GM18909 (cell line): ENCODE measurements around the gene C1orf35.

Experiments
- ATAC-seq: cut with Tn5 transposase; IDR thresholded peaks from one replicate; pipeline ENCODE4 v1.9.1; 2021; ENCODE audit warnings: mild to moderate bottlenecking; ENCODE audit not compliant: unreplicated experiment, poor library complexity

The C1orf35 gene

GRCh38 chr1:228110556-228110955, 7.4 kb upstream of the C1orf35 start:
- no peak for ATAC-seq

- ATAC-seq, result peak; percentile 1
Measured at GRCh38 chr1:228109962-228110488, 6.9 kb upstream of the C1orf35 start.

GRCh38 chr1:228109073-228109961, 6.2 kb upstream of the C1orf35 start, which contains the start of gene MRPL55:
Gene MRPL55 (minus strand): TSS chr1:228109299. CDS start chr1:228108260, 1,039 bp downstream.
- ATAC-seq, result peak; percentile 91

- no peak for ATAC-seq
Measured at GRCh38 chr1:228108742-228109072, 5.6 kb upstream of the C1orf35 start.

- no peak for ATAC-seq
Measured at GRCh38 chr1:228108055-228108690, 5.0 kb upstream of the C1orf35 start.

GRCh38 chr1:228107636-228108035, 4.5 kb upstream of the C1orf35 start:
- no peak for ATAC-seq

GRCh38 chr1:228106800-228107054, 3.6 kb upstream of the C1orf35 start:
- ATAC-seq, result no peak

- ATAC-seq, result no peak
Measured at GRCh38 chr1:228105996-228106799, 3.1 kb upstream of the C1orf35 start.

- no peak for ATAC-seq
Measured at GRCh38 chr1:228105270-228105995, 2.3 kb upstream of the C1orf35 start.

- ATAC-seq, result no peak
Measured at GRCh38 chr1:228104526-228105269, 1.6 kb upstream of the C1orf35 start.

GRCh38 chr1:228101994-228102790, 933 bp downstream of the C1orf35 start:
- ATAC-seq, result peak; percentile 13

- peak; percentile 0 for ATAC-seq
Measured at GRCh38 chr1:228101614-228101993, 1.5 kb downstream of the C1orf35 start.

- ATAC-seq, result no peak
Measured at GRCh38 chr1:228100822-228101613, 2.1 kb downstream of the C1orf35 start.

GRCh38 chr1:228099331-228099732, 3.8 kb downstream of the C1orf35 start:
- ATAC-seq, result no peak

- ATAC-seq, result no peak
Measured at GRCh38 chr1:228098323-228098931, 4.7 kb downstream of the C1orf35 start.

- ATAC-seq, result no peak
Measured at GRCh38 chr1:228097333-228098081, 5.6 kb downstream of the C1orf35 start.
